Umbilical cord (tissue), 2 donors: Measurements from ENCODE around the gene TUBGCP3. TPM values are rescaled to one million over a fixed set of nuclear protein-coding genes. Genes with fewer than 3 reads are reported as not detected.

Experiments used
- DNase-seq: peaks from one replicate; pipeline ENCODE4 v3.0.0-alpha.2; 2015; ENCODE audit warnings: low spot score
- total RNA-seq: library from RNA; depleted of rRNA; stranded (reverse); fragments of >200 nt; gene quantifications from one replicate; pipeline ENCODE4 v1.2.3, GENCODE V29; 2014; ENCODE audit warnings: low replicate concordance; ENCODE audit not compliant: insufficient read depth

Gene TUBGCP3
- total RNA-seq, 1 donor from 2014 or later = 27.0 TPM

- no peak for DNase-seq
These were observed 133.9 kb downstream of the TUBGCP3 start for GRCh38 chr13:112453874-112454647.

DNA sequence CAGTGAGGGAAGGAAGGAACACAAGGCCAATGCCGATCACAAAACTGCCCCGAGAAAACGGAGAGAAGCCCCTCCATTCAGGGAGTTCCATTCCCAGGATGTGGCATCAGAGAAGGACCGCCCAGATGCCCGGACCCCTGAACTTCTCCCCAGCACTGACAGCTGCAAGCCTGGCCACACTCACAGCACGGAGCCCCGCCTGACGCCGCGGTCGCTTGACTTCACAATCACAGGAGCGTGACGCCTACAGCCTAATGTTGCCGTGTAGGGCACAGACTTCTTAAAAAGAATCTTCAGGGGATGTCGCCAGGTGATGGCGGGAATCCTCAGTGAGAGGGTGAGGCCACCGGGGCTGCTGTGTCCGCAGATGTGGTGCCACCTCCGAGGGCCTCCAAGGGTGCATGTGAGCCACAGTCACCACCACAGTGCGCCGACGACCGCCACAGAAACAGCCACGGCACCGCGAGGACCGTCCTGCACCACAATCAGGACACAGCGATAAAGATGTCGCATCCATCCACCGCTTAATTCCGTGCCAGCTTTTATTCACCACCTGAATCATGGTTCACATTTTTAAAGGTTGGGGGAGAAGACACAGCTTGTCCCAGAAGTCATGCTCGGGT lies 134.6 kb downstream of the TUBGCP3 start:
- DNase-seq = no peak

DNA sequence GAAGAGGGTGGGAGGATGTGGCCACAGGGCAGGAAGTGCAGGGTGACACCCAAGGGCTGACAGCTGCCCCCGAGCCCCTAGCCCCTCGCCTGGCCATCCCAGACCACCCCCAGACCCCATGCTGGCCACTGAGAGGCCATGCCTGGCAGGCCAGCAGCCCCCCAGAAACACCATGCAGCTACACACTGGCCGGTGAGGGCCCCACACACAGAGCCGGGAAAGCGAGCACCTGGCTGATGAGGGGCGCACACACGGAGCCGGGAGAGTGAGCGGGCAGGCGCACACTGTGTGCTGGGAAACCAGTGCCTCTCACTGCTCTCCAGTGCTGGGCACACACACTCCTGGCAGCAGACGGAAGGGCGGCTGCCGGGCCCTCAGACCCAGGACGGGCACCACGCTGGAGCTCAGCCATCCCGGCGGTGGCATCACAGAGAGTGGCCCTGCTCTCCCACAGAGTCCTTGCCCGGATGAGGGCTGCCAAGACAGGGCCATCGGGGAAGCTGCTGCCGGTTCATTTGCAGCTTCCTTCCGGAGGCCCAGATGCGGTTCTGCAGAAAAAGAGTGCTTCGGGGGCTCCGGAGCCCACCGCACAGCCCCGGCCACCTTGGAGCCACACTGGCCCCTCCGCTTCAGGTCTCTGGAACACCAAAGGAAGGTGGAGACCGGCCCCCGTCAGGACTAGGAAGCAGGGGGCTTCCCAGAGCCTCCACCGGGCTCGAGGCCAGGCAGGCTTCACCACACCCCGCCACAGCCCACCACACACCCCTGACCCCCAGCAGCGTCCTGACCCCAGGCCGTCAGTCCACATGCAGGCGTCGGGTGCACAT lies 135.4 kb downstream of the TUBGCP3 start:
- no peak for DNase-seq

GRCh38 chr13:112451512-112452379 lies 136.2 kb downstream of the TUBGCP3 start:
- DNase-seq = no peak

- no peak for DNase-seq
These were observed 137.1 kb downstream of the TUBGCP3 start for GRCh38 chr13:112450904-112451240.

DNA sequence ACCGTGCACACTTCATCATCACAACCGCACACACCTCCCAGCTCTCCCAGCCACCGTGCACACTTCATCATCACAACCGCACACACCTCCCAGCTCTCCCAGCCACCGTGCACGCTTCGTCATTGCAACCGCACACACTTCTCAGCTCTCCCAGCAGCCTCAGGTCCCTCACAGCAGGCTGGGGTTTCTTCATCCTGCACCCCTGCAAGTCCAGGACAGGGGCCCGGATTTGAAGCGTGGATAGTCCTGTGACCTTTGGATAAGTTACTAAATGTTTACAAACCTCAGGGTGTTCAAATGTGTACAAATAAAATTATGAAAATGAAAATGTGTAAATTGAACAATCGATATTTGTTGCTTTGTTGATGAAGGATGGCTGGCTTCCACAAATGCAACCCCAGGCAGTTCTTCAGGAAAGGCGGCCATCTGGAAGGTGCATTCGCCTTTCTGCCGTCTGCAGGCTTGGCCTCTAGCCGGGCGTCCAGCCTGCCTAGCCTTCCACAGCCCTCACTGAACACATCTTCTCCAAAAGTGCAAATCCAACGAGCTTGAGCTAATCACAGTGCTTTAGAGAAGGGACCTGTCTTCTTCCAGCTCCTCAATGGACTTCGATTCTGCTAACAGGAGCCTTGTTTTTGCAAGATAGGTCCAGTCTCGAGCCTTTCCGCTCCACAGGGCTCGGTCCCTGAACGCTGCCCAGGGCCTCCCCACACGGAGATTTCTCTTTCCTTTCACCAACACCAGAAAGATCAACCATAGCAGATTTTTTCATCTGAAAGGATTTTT lies 137.6 kb downstream of the TUBGCP3 start:
- no peak for DNase-seq

GRCh38 chr13:112449545-112449930 lies 138.4 kb downstream of the TUBGCP3 start:
- no peak for DNase-seq

GRCh38 chr13:112448621-112449544 lies 139.1 kb downstream of the TUBGCP3 start:
- DNase-seq = no peak

DNA sequence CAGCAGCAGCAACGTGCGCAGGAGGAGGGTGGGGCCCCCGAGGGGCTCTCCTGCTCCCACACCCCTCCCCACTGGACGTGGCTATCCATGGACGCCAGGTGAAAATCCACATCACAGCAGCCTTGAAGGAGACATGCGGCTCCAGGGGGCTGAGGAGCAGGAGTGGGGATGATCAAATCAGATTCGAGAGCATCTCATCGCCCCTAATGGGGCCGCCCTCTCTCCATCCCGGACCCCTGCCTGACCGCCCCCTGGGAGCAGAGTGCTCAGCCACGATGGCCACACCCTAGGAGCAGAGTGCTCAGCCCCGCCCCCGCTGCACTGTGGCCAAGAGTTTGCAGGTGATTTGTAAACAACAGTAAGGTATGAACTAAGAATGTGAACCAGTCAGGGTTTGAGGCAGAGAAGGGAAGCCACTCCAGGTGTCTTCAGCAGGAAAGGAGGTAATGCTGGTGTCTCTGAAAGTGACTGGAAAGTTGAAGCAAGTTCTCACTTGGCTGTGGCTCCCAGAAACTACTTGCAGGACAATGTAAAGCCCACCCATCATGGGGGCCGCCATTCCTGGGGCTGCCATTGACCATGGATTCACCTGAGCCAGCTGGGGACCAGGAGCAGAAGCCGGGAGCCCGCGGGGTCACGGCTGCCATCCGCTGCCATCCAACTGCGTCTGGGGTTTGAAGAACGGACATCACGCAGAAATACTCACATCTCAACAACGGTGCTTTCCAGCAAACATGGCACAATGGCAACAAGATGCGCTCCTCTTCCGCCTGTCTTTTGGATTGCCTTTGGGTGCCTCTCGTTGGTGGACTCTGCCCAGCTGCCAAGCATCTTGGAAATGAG lies 140.0 kb downstream of the TUBGCP3 start:
- DNase-seq = no peak

DNA sequence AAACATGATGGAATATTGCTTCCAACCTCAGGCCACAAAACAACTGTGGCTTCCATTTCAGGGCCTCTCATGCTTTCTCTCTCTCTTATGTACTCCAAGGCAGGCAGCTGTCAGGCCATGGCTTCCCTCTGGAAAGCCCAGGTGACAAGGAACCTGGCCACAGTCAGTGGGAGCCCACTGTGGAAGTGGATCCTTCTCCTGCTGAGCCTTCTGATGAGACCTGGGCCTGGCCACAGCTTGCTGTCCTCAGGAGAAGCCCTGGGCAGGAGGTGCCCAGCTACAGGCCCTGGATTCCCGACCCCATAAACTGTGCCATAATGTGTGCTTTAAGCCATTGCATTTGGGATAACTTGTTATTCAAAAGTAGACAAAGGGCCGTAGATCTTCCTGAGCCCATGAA lies 140.6 kb downstream of the TUBGCP3 start:
- DNase-seq = no peak

- no peak for DNase-seq
These were observed 141.1 kb downstream of the TUBGCP3 start for GRCh38 chr13:112446867-112447266.

- no peak for DNase-seq
These were observed 141.5 kb downstream of the TUBGCP3 start for GRCh38 chr13:112446347-112446861.

DNA sequence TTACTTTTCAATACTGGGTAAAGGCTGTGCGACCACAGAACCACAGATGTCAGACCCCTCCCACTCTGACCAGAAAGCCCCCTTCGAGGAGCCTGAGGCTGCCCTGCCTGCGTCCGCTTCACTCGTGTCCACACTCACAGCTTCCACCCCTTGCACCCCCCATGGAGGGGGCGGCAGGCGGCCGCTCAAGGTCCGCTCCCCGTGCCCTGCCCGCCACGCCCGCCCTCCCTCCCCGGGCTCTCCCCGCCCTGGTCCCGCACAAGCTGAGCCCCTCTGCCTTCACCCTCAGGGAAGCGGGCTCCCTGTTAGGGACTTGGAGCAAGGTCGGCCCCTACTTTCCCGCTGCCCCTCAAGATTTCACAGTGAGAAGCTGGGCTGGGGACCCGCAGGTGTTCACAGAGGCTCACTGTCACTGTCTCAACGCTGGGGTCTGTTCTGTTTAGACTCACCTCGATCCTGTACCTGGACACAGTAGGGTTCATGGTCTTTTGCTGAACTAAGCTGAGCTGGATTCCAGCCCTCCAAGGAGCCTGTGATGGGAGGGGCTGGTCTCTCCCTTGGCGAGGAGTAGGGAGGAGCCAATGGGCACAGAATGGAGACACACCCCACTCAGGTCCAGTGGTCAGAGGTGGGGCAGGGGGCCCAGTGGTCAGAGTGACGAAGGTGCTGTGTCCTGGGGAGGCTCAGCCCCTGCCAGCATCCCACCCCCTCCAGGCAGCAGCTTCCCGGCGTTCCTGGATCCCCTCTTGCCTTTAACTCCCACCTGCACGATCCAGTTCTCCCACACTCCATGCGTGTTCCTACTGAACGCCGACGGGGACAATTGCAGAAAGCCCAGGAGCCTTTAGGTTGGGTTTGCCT lies 142.3 kb downstream of the TUBGCP3 start:
- DNase-seq = no peak

- no peak for DNase-seq
These were observed 143.2 kb downstream of the TUBGCP3 start for GRCh38 chr13:112444416-112445399.

GRCh38 chr13:112443995-112444311 lies 144.0 kb downstream of the TUBGCP3 start:
- DNase-seq = peak; percentile 50

DNA sequence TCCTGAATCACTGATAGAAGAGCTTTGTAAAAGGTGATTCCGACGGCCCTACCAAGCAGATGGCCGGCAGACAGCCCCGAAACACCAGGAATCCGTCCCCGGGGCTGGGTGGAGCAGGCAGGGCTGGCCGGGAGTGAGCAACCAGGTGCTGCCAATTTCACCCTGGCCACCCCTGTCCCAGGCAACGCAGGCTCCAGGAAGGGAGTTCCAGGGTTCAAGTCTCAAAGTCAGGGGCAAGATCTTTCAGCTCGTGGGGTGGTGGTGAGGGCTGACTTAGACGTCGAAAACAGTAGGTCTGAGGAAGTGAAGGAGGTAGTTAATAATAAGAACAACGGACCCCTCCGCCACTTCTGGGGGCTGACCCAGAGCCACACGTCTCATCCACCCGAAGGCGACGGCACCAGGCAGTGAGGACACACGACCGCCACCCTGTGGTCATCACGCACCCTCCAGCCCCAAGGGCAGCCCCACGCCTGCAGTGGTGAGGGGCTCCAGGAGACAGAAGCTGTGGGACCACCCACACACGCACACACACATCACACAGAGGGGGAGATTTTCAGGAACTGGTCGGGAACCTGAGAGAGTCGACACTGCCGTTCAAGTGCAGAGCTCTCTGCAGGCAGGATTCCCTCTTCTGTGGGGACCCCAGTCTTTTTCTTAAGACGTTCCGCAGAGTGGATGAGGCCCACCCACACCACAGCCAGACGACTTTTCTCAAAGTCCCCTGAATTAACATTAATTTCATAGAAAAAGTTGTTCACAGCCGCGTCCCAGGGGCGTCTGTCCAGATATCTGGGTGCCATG lies 144.6 kb downstream of the TUBGCP3 start:
- no peak for DNase-seq
